MM.1S (cell line): ENCODE measurements around the gene BICDL2.

Experiments
- DNase-seq: peaks from one replicate; pipeline ENCODE4 v3.0.0-alpha.2; 2015
- H2AFZ ChIP-seq: fragments of 300-600 bp; sonication (generic); 2 replicates; pipeline ENCODE4 v1.6.0; 2016; ENCODE audit warnings: antibody characterized with exemption, low read length
- H3F3A ChIP-seq: fragments of 300-600 bp; sonication (generic); 2 replicates; pipeline ENCODE4 v1.6.1; 2016; ENCODE audit warnings: mild to moderate bottlenecking, antibody characterized with exemption, low read length, moderate library complexity, mixed read lengths; ENCODE audit not compliant: insufficient read depth
- H3K27ac ChIP-seq: fragments of 300-600 bp; sonication (generic); 2 replicates; pipeline ENCODE4 v1.5.1; 2016; ENCODE audit warnings: mild to moderate bottlenecking, low read length
- H3K27me3 ChIP-seq: fragments of 300-600 bp; sonication (generic); replicated peaks from 2 replicates; pipeline ENCODE4 v1.6.0; 2016; ENCODE audit warnings: low read length; ENCODE audit not compliant: insufficient read depth
- H3K36me3 ChIP-seq: fragments of 300-600 bp; sonication (generic); replicated peaks from 2 replicates; pipeline ENCODE4 v1.6.1; 2016; ENCODE audit warnings: mild to moderate bottlenecking, low read length, mixed read lengths; ENCODE audit not compliant: insufficient read depth
- H3K4me1 ChIP-seq: fragments of 300-600 bp; sonication (generic); 2 replicates; pipeline ENCODE4 v1.6.1; 2016; ENCODE audit warnings: low read length, mixed read lengths
- H3K4me2 ChIP-seq: fragments of 300-600 bp; sonication (generic); 2 replicates; pipeline ENCODE4 v1.6.0; 2016; ENCODE audit warnings: low read depth, low read length
- H3K4me3 ChIP-seq: fragments of 300-600 bp; sonication (generic); 2 replicates; pipeline ENCODE4 v1.5.1; 2016; ENCODE audit warnings: low read length, mixed read lengths
- H3K79me2 ChIP-seq: fragments of 300-600 bp; sonication (generic); 2 replicates; pipeline ENCODE4 v1.6.1; 2016; ENCODE audit warnings: mixed run types, low read length, mixed read lengths
- H3K9ac ChIP-seq: fragments of 300-600 bp; sonication (generic); 2 replicates; pipeline ENCODE4 v1.6.1; 2016; ENCODE audit warnings: low read length, mixed read lengths
- H3K9me2 ChIP-seq: fragments of 300-600 bp; sonication (generic); replicated peaks from 2 replicates; pipeline ENCODE4 v1.6.1; 2016; ENCODE audit warnings: mild to moderate bottlenecking, low read length, mixed read lengths; ENCODE audit not compliant: insufficient read depth
- H3K9me3 ChIP-seq: fragments of 300-600 bp; sonication (generic); replicated peaks from 2 replicates; pipeline ENCODE4 v1.6.1; 2016; ENCODE audit warnings: mild to moderate bottlenecking, low read length, mixed read lengths; ENCODE audit not compliant: insufficient read depth
- H4K20me1 ChIP-seq: fragments of 300-600 bp; sonication (generic); 2 replicates; pipeline ENCODE4 v1.6.1; 2016; ENCODE audit warnings: mild to moderate bottlenecking, low read length, moderate library complexity, mixed read lengths; ENCODE audit not compliant: insufficient read depth
- EZH2 ChIP-seq: fragments of 300-600 bp; sonication (generic); optimal IDR thresholded peaks from 2 replicates; pipeline ENCODE3; 2017; ENCODE audit warnings: low read depth, mild to moderate bottlenecking, antibody characterized with exemption, low read length, mixed read lengths
- EZH2phosphoT487 ChIP-seq: fragments of 300-600 bp; sonication (generic); IDR thresholded peaks from 2 replicates; pipeline ENCODE4 v1.6.1; 2018; ENCODE audit warnings: antibody characterized with exemption, low read length
- TF ChIP-seq, protein P1 (sequence below): fragments of 300-600 bp; sonication (generic); IDR thresholded peaks from 2 replicates; pipeline ENCODE4 v1.5.1; 2016; ENCODE audit warnings: antibody characterized with exemption, low read length, mixed read lengths

Gene BICDL2

DNA sequence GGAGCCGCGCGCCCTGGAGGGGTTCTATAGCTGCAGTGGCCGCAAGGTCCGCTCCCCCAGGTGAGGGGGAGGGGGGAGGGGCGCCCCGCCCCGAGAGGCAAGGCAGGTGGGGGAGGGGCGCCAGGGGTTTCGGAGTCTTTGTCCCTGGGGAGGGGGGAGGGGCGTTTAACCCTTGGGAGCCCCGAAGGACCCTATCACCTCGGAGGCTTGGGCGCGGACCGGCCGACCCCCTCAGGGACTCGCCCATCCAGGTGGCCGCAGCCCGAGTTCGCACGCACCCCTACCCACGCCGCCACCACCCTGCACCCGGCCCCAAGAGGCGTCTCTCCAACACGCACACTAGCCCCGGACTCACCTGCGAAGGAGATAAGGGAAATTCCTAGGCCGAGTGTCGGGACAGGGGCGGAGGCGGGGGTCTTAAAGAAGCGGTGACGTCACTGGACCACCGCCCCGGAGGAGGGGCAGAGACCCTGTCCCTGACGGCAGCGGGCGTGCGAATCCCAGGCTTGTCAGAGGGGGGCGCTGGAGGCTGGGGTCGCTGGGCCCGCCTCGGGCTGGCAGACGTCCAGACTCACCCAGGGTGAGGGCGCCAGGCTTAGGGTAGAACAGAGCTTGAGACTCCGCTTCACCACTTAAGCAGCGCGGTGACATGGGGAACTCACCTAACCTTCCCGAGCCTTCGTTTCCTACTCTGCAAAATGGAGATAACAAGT lies 18.8 kb downstream of the BICDL2 start, which contains the start of gene CLDN6:
Gene CLDN6 (minus strand): TSS at position 390 of the 713 bp plus-strand sequence. CDS start 2,162 bp downstream, outside the sequence.
- H3K27me3 ChIP-seq = peaks cover 58% of the 10 kb centered on the region
- 0 out of 2 replicates have a peak, but pooled peaks cover 4% of the 10 kb centered on the region for H3K4me1 ChIP-seq
- no peak within 1 kb of the TSS for H3K4me3 ChIP-seq
- no peak within 1 kb of the TSS for H2AFZ ChIP-seq
- H3K9me3 ChIP-seq = no peaks in the 10 kb centered on the region
- H4K20me1 ChIP-seq = no peaks in the 10 kb centered on the region
- DNase-seq = no peak
- no peaks in the 10 kb centered on the region for H3K79me2 ChIP-seq
- TF ChIP-seq, protein P1, sequence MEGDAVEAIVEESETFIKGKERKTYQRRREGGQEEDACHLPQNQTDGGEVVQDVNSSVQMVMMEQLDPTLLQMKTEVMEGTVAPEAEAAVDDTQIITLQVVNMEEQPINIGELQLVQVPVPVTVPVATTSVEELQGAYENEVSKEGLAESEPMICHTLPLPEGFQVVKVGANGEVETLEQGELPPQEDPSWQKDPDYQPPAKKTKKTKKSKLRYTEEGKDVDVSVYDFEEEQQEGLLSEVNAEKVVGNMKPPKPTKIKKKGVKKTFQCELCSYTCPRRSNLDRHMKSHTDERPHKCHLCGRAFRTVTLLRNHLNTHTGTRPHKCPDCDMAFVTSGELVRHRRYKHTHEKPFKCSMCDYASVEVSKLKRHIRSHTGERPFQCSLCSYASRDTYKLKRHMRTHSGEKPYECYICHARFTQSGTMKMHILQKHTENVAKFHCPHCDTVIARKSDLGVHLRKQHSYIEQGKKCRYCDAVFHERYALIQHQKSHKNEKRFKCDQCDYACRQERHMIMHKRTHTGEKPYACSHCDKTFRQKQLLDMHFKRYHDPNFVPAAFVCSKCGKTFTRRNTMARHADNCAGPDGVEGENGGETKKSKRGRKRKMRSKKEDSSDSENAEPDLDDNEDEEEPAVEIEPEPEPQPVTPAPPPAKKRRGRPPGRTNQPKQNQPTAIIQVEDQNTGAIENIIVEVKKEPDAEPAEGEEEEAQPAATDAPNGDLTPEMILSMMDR = 0 out of 2 replicates have a peak, but pooled peaks have one; percentile 6
- TF ChIP-seq EZH2phosphoT487 (no peak), EZH2 (no peak)
- H3F3A ChIP-seq = 0 out of 2 replicates have a peak, but pooled peaks cover 6% of the 10 kb centered on the region
- no peak within 1 kb of the TSS for H3K4me2 ChIP-seq
- no peaks in the 10 kb centered on the region for H3K36me3 ChIP-seq
- H3K27ac ChIP-seq = no peak within 1 kb of the TSS
- H3K9ac ChIP-seq = no peak within 1 kb of the TSS
- no peaks in the 10 kb centered on the region for H3K9me2 ChIP-seq

DNA sequence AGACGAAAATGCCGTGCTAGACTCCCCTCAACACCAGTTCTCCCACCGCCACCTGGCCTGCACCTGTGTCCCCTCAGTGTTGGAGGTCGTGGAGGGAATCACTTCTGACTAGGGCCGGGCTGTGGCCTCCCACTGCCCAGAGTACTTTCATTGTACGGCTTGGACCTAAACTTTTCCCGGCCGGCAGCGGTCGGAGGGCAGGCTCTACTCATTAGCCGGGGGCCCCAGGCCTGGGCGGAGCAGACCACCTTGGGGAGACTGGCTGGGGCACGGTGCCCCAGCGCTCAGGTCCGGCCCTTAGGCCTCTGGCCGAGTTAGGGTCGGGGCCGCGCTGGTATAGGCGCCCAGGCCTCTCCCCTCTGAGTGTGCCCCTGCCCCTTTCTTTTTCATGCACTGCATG lies 19.4 kb downstream of the BICDL2 start:
- Histone ChIP-seq H3K79me2 (no peaks in the 10 kb centered on the region), H4K20me1 (no peaks in the 10 kb centered on the region), H3K9me2 (no peaks in the 10 kb centered on the region), H3K4me1 (0 out of 2 replicates have a peak, but pooled peaks cover 4% of the 10 kb centered on the region), H2AFZ (no peak overlapping the region), H3K27ac (no peak overlapping the region), H3F3A (0 out of 2 replicates have a peak, but pooled peaks cover under 1% of the 10 kb centered on the region), H3K36me3 (no peaks in the 10 kb centered on the region), H3K9me3 (no peaks in the 10 kb centered on the region), H3K27me3 (peaks cover 64% of the 10 kb centered on the region), H3K4me2 (no peak overlapping the region), H3K9ac (no peak overlapping the region), H3K4me3 (no peak overlapping the region)
- TF ChIP-seq, protein P1 = no peak
- no peak for TF ChIP-seq EZH2
- no peak for TF ChIP-seq EZH2phosphoT487
- no peak for DNase-seq

DNA sequence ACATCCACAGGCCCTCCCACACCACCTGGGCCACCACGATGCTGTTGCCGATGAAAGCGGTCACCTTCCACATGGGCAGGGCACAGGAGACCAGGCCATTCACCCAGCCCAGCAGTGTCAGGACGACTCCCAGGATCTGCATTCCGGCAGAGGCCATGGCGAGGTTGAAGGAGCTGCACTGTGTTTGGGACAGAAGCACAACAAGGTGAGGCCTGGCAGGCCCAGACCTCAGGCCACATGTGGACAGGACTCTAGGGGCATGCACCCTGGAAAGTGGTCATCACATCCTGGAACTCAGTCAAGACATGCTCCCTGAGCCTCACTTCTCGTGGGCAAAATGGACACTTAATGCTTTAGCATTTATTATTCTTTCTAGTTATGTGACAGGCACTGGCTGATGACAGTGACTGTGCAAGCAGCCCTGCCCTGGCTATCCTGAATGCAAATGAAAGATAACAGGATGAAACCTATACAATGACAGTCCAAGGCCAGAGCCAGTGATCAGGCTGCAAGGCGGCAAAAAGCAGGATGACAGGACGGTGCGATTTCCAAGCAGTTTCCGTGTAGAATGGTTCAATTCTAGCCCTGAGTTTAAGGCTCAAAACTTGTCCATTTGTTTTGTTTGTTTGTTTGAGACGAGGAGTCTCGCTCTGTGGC lies 20.8 kb downstream of the BICDL2 start:
- no peak overlapping the region for H3K4me2 ChIP-seq
- H3K27me3 ChIP-seq = peaks cover 78% of the 10 kb centered on the region
- TF ChIP-seq, protein P1 = no peak
- no peak for TF ChIP-seq EZH2phosphoT487
- no peak for TF ChIP-seq EZH2
- no peak overlapping the region for H3K4me3 ChIP-seq
- H4K20me1 ChIP-seq = no peaks in the 10 kb centered on the region
- H3K9ac ChIP-seq = no peak overlapping the region
- 0 out of 2 replicates have a peak, but pooled peaks cover 10% of the 10 kb centered on the region for H3K4me1 ChIP-seq
- no peaks in the 10 kb centered on the region for H3K79me2 ChIP-seq
- H3K27ac ChIP-seq = no peak overlapping the region
- H3F3A ChIP-seq = no peaks in the 10 kb centered on the region
- DNase-seq = no peak
- H3K36me3 ChIP-seq = no peaks in the 10 kb centered on the region
- no peaks in the 10 kb centered on the region for H3K9me3 ChIP-seq
- no peaks in the 10 kb centered on the region for H3K9me2 ChIP-seq
- no peak overlapping the region for H2AFZ ChIP-seq
